ENCODE results near the gene MAPT.

Gene MAPT

DNA sequence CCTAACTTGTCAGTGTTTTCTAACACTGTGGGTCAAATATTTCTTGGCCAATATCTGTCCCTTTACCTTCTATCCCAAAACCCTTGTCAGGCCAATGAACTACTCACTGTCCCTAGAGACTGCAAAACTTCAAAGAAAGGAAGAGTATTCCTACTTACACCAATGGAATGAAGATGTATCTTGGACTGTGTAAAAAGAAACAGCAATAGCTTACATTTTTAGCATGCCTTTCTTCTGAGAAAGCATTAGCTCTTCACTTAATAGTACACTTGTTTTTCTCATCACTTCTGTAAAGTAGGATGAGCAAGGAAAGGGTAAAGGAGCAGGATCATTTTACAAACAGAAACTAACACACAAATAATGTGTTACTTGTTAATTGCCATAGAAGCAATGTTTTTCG lies 178.6 kb downstream of the MAPT start:
- Histone ChIP-seq H3K79me2 (ENCODE audit: insufficient read depth, low read length) (peaks cover 92% of the 10 kb centered on the region), H3K27ac (ENCODE audit: low read length) (no peak overlapping the region)
- DNase-seq: no peak

GRCh38 chr17:46074540-46074939 lies 180.2 kb downstream of the MAPT start:
- H3K27ac ChIP-seq (ENCODE audit: low read length): no peak overlapping the region
- H3K4me1 ChIP-seq (ENCODE audit: insufficient read depth, low read length): no peaks in the 10 kb centered on the region
- TF ChIP-seq, protein P1, sequence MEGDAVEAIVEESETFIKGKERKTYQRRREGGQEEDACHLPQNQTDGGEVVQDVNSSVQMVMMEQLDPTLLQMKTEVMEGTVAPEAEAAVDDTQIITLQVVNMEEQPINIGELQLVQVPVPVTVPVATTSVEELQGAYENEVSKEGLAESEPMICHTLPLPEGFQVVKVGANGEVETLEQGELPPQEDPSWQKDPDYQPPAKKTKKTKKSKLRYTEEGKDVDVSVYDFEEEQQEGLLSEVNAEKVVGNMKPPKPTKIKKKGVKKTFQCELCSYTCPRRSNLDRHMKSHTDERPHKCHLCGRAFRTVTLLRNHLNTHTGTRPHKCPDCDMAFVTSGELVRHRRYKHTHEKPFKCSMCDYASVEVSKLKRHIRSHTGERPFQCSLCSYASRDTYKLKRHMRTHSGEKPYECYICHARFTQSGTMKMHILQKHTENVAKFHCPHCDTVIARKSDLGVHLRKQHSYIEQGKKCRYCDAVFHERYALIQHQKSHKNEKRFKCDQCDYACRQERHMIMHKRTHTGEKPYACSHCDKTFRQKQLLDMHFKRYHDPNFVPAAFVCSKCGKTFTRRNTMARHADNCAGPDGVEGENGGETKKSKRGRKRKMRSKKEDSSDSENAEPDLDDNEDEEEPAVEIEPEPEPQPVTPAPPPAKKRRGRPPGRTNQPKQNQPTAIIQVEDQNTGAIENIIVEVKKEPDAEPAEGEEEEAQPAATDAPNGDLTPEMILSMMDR (IDR thresholded peaks at IDR 0.05; ENCODE audit: borderline replicate concordance, extremely low read depth, low read length, poor library complexity, severe bottlenecking): no peak
- no peak for TF ChIP-seq EZH2 (IDR thresholded peaks at IDR 0.05; ENCODE audit: borderline replicate concordance, low read depth, low read length, severe bottlenecking)
- H2AFZ ChIP-seq (ENCODE audit: low read depth, low read length): no peak overlapping the region
- no peaks in the 10 kb centered on the region for H3K9me3 ChIP-seq (ENCODE audit: insufficient read depth, low read length, severe bottlenecking)
- no peaks in the 10 kb centered on the region for H3K27me3 ChIP-seq (ENCODE audit: insufficient read depth, low read length, poor library complexity)
- no peak for ATAC-seq (ENCODE audit: insufficient read depth, low read depth)
- no peak overlapping the region for H3K9ac ChIP-seq (ENCODE audit: low read depth, low read length)
- H3K4me3 ChIP-seq (ENCODE audit: low read depth in 1 of 2, low read length in 2 of 2): no peak overlapping the region
- peaks cover 47% of the 10 kb centered on the region for H4K20me1 ChIP-seq (ENCODE audit: insufficient read depth, low read length)
- no peak for DNase-seq
- H3K79me2 ChIP-seq (ENCODE audit: insufficient read depth, low read length): peaks cover 92% of the 10 kb centered on the region
- H3K36me3 ChIP-seq (ENCODE audit: insufficient read depth, low read length): peaks cover 61% of the 10 kb centered on the region
- H3K4me2 ChIP-seq (ENCODE audit: insufficient read depth, low read length): no peak overlapping the region

More for the DNA sequence above, 178.6 kb downstream of the MAPT start:
- H3K36me3 ChIP-seq (ENCODE audit: insufficient read depth, low read length): peaks cover 61% of the 10 kb centered on the region
- no peaks in the 10 kb centered on the region for H3K9me3 ChIP-seq (ENCODE audit: insufficient read depth, low read length, severe bottlenecking)
- no peak overlapping the region for H3K9ac ChIP-seq (ENCODE audit: low read depth, low read length)
- H2AFZ ChIP-seq (ENCODE audit: low read depth, low read length): no peak overlapping the region
- no peak for ATAC-seq (ENCODE audit: insufficient read depth, low read depth)
- H3K4me2 ChIP-seq (ENCODE audit: insufficient read depth, low read length): no peak overlapping the region
- no peaks in the 10 kb centered on the region for H3K4me1 ChIP-seq (ENCODE audit: insufficient read depth, low read length)
- TF ChIP-seq EZH2 (IDR thresholded peaks at IDR 0.05; ENCODE audit: borderline replicate concordance, low read depth, low read length, severe bottlenecking): no peak
- TF ChIP-seq, protein P1 (IDR thresholded peaks at IDR 0.05; ENCODE audit: borderline replicate concordance, extremely low read depth, low read length, poor library complexity, severe bottlenecking): no peak
- H3K27me3 ChIP-seq (ENCODE audit: insufficient read depth, low read length, poor library complexity): no peaks in the 10 kb centered on the region
- H4K20me1 ChIP-seq (ENCODE audit: insufficient read depth, low read length): peaks cover 47% of the 10 kb centered on the region
- H3K4me3 ChIP-seq (ENCODE audit: low read depth in 1 of 2, low read length in 2 of 2): no peak overlapping the region
